Hepatocyte (in vitro differentiated cells): ENCODE measurements around the gene GATD1.

Experiments
- CTCF ChIP-seq: fragments of 200-600 bp; sonication (generic); IDR thresholded peaks from 2 replicates; pipeline ENCODE4 v1.5.1; 2016; ENCODE audit warnings: antibody characterized with exemption, mild to moderate bottlenecking; ENCODE audit not compliant: poor library complexity
- EZH2 ChIP-seq: fragments of 200-600 bp; sonication (generic); IDR thresholded peaks from 2 replicates; pipeline ENCODE4 v1.6.1; 2016; ENCODE audit warnings: antibody characterized with exemption, mild to moderate bottlenecking, borderline replicate concordance

GRCh38 chr11:815675-816432, 38.6 kb upstream of the GATD1 start:
- TF ChIP-seq CTCF: no peak
- TF ChIP-seq EZH2: no peak
